ENCODE data around the gene HHAT.
"Not testable (repeated sequence)": the region's sequence is repeated elsewhere in the genome, so short reads cannot be mapped to it uniquely, and the experiment has no call there.

Gene HHAT

GRCh38 chr1:210653771-210654170 lies 325.1 kb downstream of the HHAT start:
- ChIA-PET POLR2A (no interaction called here), CTCF (no interaction called here)
- no peak for TF ChIP-seq CTCF (IDR thresholded peaks at IDR 0.05; ENCODE audit: control extremely low read depth, extremely low read depth, low read depth, missing control alignments)
- no peak for DNase-seq (ENCODE audit: extremely low spot score)

GRCh38 chr1:210654176-210654981 lies 325.7 kb downstream of the HHAT start:
- DNase-seq (ENCODE audit: extremely low spot score) = no peak

GRCh38 chr1:210655511-210655910 lies 326.8 kb downstream of the HHAT start:
- ChIA-PET POLR2A (no interaction called here), CTCF (no interaction called here)
- no peak for TF ChIP-seq CTCF (IDR thresholded peaks at IDR 0.05; ENCODE audit: control extremely low read depth, extremely low read depth, low read depth, missing control alignments)
- DNase-seq (ENCODE audit: extremely low spot score) = no peak

More at GRCh38 chr1:210654176-210654981, 325.7 kb downstream of the HHAT start:
- ChIA-PET CTCF (no interaction called here), POLR2A (no interaction called here)
- no peak for TF ChIP-seq CTCF (IDR thresholded peaks at IDR 0.05; ENCODE audit: control extremely low read depth, extremely low read depth, low read depth, missing control alignments)

GRCh38 chr1:210657806-210658205 lies 329.1 kb downstream of the HHAT start:
- ChIA-PET CTCF (no interaction called here), POLR2A (no interaction called here)
- no peak for TF ChIP-seq CTCF (IDR thresholded peaks at IDR 0.05; ENCODE audit: control extremely low read depth, extremely low read depth, low read depth, missing control alignments)
- DNase-seq (ENCODE audit: extremely low spot score) = no peak

- POLR2A ChIA-PET; CTCF ChIA-PET; DNase-seq (ENCODE audit: extremely low spot score): not testable (repeated sequence)
Observed at GRCh38 chr1:210661520-210661919, 332.8 kb downstream of the HHAT start.

- no peak for DNase-seq (ENCODE audit: extremely low spot score)
- TF ChIP-seq CTCF (IDR thresholded peaks at IDR 0.05; ENCODE audit: control extremely low read depth, extremely low read depth, low read depth, missing control alignments) = no peak
- POLR2A ChIA-PET = no interaction called here
- CTCF ChIA-PET = interaction anchor here (1.1 kb wide), 1 partner anchor 77 kb away, joined by 3 read pairs; no protein-coding TSS in a partner anchor
Observed at GRCh38 chr1:210662291-210663050, 333.8 kb downstream of the HHAT start.

All from GM10248 (cell line).